Measurements from ENCODE around the gene ACTG1. TPM values are rescaled to one million over a fixed set of nuclear protein-coding genes. Genes with fewer than 3 reads are reported as not detected.

The ACTG1 gene
- total and polyA plus RNA-seq, 2 of the 13 experiments (the other 11 are each of a cell fraction or from before 2014, with no cell fraction given) = 973 to 1,138 TPM

DNA sequence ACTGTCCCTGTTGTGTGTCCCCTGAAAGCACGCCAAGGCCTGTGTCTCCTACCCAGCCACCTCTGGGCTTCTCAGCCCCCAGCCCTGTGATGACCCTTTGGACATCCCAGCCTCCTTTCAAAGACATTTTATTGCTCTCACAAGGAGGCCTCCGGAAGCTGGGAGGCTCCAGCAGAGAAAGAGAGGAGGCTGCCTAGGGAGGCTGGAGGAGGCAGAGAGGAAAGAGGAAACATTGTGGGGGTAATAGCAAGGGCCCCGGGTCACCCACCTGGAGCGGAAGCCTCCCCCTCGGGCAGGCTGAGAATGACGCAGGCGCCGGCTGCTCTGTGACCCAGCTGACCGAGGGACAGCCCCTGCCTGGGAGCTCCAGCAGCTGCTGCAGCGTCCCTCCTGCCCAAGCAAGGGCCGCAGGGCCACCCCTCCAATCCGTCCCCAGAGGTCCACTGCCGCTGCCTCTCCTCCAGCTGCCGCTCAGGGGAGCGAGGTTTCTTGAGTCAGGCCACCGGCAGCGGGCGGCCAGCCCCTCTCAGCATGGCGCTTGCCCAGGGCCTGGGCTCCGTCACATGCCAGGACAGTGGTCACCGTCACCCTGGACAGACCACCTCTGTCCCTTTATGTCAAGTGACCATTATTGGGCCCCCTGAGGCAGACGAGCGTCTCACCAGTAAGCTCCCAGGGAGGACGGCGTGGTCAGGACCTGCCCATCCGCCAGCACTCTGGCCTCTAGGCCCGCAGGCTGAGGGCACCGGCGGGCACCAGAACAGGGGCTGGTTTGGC lies 29.3 kb downstream of the ACTG1 start (continued):
- TF ChIP-seq ASH2L (IDR thresholded peaks at IDR 0.05; ENCODE audit: insufficient read length, low read depth, low read length) (no peak), FOXC1 (CRISPR knock-in tag; IDR thresholded peaks at IDR 0.05; ENCODE audit: borderline replicate concordance) (no peak), POLR2AphosphoS5 (IDR thresholded peaks at IDR 0.05; ENCODE audit: low read depth, low read length) (no peak), ATF7 (IDR thresholded peaks at IDR 0.05) (no peak), ATF7 (CRISPR knock-in tag; IDR thresholded peaks at IDR 0.05) (no peak; the same call in 1 of the 2 replicates), KLF11 (CRISPR knock-in tag; IDR thresholded peaks at IDR 0.05) (no peak), SALL1 (CRISPR knock-in tag; IDR thresholded peaks at IDR 0.05) (no peak), ZNF33B (CRISPR knock-in tag; IDR thresholded peaks at IDR 0.05) (no peak), SRSF9 (IDR thresholded peaks at IDR 0.05; ENCODE audit: borderline replicate concordance, insufficient read depth, low read depth, low read length, poor library complexity, severe bottlenecking) (no peak), HDAC1 (CRISPR knock-in tag; IDR thresholded peaks at IDR 0.05) (0 out of 2 replicates have a peak, but pooled peaks have one; percentile 23), MIXL1 (CRISPR knock-in tag; IDR thresholded peaks at IDR 0.05) (no peak), HNRNPUL1 (IDR thresholded peaks at IDR 0.05; ENCODE audit: low read depth, low read length) (no peak), NBN (conservative IDR thresholded peaks at IDR 0.05) (no peak), KDM3A (CRISPR knock-in tag; IDR thresholded peaks at IDR 0.05; ENCODE audit: low read depth) (no peak), ZBTB38 (CRISPR knock-in tag; IDR thresholded peaks at IDR 0.05) (no peak), EED (CRISPR knock-in tag; IDR thresholded peaks at IDR 0.05) (peak; percentile 73; the same call in 1 of the 2 replicates)
- TF ChIP-seq, protein P1, sequence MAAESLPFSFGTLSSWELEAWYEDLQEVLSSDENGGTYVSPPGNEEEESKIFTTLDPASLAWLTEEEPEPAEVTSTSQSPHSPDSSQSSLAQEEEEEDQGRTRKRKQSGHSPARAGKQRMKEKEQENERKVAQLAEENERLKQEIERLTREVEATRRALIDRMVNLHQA (CRISPR knock-in tag; IDR thresholded peaks at IDR 0.05) = no peak
- TF ChIP-seq, protein P2, sequence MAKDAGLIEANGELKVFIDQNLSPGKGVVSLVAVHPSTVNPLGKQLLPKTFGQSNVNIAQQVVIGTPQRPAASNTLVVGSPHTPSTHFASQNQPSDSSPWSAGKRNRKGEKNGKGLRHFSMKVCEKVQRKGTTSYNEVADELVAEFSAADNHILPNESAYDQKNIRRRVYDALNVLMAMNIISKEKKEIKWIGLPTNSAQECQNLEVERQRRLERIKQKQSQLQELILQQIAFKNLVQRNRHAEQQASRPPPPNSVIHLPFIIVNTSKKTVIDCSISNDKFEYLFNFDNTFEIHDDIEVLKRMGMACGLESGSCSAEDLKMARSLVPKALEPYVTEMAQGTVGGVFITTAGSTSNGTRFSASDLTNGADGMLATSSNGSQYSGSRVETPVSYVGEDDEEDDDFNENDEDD (CRISPR knock-in tag; IDR thresholded peaks at IDR 0.05; ENCODE audit: borderline replicate concordance) = no peak
- TF ChIP-seq, protein P3, sequence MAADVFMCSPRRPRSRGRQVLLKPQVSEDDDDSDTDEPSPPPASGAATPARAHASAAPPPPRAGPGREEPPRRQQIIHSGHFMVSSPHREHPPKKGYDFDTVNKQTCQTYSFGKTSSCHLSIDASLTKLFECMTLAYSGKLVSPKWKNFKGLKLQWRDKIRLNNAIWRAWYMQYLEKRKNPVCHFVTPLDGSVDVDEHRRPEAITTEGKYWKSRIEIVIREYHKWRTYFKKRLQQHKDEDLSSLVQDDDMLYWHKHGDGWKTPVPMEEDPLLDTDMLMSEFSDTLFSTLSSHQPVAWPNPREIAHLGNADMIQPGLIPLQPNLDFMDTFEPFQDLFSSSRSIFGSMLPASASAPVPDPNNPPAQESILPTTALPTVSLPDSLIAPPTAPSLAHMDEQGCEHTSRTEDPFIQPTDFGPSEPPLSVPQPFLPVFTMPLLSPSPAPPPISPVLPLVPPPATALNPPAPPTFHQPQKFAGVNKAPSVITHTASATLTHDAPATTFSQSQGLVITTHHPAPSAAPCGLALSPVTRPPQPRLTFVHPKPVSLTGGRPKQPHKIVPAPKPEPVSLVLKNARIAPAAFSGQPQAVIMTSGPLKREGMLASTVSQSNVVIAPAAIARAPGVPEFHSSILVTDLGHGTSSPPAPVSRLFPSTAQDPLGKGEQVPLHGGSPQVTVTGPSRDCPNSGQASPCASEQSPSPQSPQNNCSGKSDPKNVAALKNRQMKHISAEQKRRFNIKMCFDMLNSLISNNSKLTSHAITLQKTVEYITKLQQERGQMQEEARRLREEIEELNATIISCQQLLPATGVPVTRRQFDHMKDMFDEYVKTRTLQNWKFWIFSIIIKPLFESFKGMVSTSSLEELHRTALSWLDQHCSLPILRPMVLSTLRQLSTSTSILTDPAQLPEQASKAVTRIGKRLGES (CRISPR knock-in tag; IDR thresholded peaks at IDR 0.05; ENCODE audit: borderline replicate concordance) = no peak
- TF ChIP-seq, protein P4, sequence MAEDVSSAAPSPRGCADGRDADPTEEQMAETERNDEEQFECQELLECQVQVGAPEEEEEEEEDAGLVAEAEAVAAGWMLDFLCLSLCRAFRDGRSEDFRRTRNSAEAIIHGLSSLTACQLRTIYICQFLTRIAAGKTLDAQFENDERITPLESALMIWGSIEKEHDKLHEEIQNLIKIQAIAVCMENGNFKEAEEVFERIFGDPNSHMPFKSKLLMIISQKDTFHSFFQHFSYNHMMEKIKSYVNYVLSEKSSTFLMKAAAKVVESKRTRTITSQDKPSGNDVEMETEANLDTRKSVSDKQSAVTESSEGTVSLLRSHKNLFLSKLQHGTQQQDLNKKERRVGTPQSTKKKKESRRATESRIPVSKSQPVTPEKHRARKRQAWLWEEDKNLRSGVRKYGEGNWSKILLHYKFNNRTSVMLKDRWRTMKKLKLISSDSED (CRISPR knock-in tag; IDR thresholded peaks at IDR 0.05) = no peak
- TF ChIP-seq, protein P5, sequence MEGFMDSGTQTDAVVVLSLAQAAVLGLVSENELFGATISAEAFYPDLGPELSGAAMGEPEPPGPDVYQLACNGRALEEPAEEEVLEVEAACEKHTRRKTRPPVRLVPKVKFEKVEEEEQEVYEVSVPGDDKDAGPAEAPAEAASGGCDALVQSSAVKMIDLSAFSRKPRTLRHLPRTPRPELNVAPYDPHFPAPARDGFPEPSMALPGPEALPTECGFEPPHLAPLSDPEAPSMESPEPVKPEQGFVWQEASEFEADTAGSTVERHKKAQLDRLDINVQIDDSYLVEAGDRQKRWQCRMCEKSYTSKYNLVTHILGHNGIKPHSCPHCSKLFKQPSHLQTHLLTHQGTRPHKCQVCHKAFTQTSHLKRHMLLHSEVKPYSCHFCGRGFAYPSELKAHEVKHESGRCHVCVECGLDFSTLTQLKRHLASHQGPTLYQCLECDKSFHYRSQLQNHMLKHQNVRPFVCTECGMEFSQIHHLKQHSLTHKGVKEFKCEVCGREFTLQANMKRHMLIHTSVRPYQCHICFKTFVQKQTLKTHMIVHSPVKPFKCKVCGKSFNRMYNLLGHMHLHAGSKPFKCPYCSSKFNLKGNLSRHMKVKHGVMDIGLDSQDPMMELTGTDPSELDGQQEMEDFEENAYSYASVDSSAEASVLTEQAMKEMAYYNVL (CRISPR knock-in tag; IDR thresholded peaks at IDR 0.05; ENCODE audit: borderline replicate concordance) = 0 out of 2 replicates have a peak, but pooled peaks have one; percentile 4
